Stimulated activated memory B cell treated with anti-CD40 and anti-IgM and Interleukin-4, amounts not matched to agents 10 μg/mL and 1 μg/mL and 100 μg/mL, for 72 hours (primary cell): Measurements from ENCODE around the gene TMEM178B.

Experiments
- ATAC-seq: fragments of 150-1000 bp; cut with Tn5 transposase; 2 replicates; pipeline ENCODE4 v1.10.0; 2021
- H3K27ac Mint-ChIP-seq: one replicate; pipeline ENCODE4 v1.8.0; 2022; ENCODE audit warnings: mild to moderate bottlenecking, mixed read lengths
- H3K27me3 Mint-ChIP-seq: one replicate; pipeline ENCODE4 v1.8.0; 2022; ENCODE audit warnings: mixed read lengths
- H3K36me3 Mint-ChIP-seq: one replicate; pipeline ENCODE4 v1.8.0; 2022; ENCODE audit warnings: mixed read lengths
- H3K4me1 Mint-ChIP-seq: one replicate; pipeline ENCODE4 v1.8.0; 2022; ENCODE audit warnings: mixed read lengths
- H3K4me3 Mint-ChIP-seq: one replicate; pipeline ENCODE4 v1.8.0; 2022; ENCODE audit warnings: mild to moderate bottlenecking, moderate library complexity, mixed read lengths
- H3K9me3 Mint-ChIP-seq: one replicate; pipeline ENCODE4 v1.8.0; 2022; ENCODE audit warnings: mixed read lengths

TMEM178B gene

DNA sequence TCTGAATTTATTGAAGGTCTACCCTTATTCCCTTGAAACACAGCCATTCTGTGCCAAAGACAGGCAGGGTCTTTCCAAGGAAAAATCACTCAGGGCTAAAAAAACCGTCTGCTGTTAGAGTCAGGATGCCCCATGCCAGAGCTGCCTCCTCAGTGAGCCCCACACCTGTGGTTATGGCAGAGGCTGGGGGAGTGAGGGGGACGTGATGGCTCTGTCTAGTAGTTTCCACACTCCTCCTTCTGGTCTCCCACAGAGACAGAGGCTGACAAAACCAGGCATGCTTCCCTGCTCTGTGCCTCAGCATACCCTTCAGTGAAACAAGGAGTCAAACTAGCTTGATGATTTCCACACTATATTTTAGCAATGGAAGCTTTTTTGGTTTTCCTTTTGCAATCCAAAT lies 365.3 kb downstream of the TMEM178B start:
- Mint-ChIP-seq H3K27ac (no peak overlapping the region), H3K9me3 (no peaks in the 10 kb centered on the region), H3K4me3 (no peak overlapping the region), H3K27me3 (peaks cover 23% of the 10 kb centered on the region), H3K36me3 (no peaks in the 10 kb centered on the region), H3K4me1 (no peaks in the 10 kb centered on the region)
- ATAC-seq = no peak

DNA sequence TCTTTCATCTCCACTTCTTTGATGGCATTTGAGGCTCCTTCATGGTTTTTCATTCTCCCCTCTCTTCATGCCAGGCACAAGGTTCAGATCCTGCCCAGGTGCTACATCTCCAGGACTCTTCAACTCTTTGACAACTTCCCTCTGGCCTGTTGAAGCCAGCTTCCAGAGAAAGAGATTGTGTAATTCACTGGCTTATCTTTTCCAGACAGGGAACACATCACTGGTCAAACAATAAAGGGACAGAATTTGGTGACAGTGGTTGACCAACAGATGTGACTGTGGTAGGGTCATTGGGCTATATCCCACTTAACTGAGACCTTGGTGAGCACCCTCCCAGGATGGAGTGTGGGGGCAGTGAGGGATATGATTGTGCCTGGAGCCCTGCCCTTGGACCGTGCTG lies 365.9 kb downstream of the TMEM178B start:
- ATAC-seq = no peak
- no peak overlapping the region for H3K4me3 Mint-ChIP-seq

DNA sequence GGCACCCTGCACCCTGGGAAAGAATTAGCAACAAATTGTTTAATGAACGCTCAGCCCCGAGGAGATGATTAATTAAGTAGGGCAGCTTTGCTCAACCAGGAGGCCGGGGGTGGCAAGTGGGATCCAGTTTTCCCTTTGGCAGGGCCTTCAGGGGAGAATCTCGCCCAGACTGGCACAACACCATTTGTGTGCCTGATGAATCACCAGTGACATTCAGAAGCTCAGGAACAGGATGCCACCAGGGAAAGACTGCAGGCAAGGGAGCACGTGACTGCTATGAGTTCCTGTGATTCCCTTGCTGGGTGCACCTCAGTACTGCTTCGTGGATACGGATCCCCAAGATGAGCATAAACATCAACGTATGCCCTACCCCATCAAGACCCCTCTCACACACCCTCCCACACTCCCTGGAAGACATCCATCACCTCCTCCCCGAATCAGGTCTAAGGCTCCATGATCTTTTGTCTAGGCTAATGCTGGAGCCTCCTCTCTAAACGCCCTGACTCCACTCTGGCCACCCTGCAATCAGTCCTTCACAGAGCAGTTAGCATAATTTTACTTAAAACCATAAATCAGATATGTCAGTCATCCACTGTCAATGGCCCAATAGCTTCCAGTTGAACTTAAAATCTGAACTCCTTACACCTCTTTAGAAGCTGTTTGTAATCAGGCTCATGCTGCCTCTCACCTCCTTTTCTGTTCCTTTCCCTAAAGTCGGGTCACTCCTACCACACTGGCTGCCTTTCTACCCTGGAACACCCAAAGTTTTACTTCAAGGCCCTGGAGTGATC lies 368.2 kb downstream of the TMEM178B start:
- no peaks in the 10 kb centered on the region for H3K4me1 Mint-ChIP-seq
- no peaks in the 10 kb centered on the region for H3K9me3 Mint-ChIP-seq
- no peak overlapping the region for H3K4me3 Mint-ChIP-seq
- H3K27me3 Mint-ChIP-seq = peaks cover under 1% of the 10 kb centered on the region
- no peak for ATAC-seq
- no peak overlapping the region for H3K27ac Mint-ChIP-seq
- H3K36me3 Mint-ChIP-seq = no peaks in the 10 kb centered on the region

More for the DNA sequence above, 365.9 kb downstream of the TMEM178B start:
- Mint-ChIP-seq H3K36me3 (no peaks in the 10 kb centered on the region), H3K9me3 (no peaks in the 10 kb centered on the region), H3K27me3 (peaks cover 18% of the 10 kb centered on the region), H3K27ac (no peak overlapping the region), H3K4me1 (no peaks in the 10 kb centered on the region)

DNA sequence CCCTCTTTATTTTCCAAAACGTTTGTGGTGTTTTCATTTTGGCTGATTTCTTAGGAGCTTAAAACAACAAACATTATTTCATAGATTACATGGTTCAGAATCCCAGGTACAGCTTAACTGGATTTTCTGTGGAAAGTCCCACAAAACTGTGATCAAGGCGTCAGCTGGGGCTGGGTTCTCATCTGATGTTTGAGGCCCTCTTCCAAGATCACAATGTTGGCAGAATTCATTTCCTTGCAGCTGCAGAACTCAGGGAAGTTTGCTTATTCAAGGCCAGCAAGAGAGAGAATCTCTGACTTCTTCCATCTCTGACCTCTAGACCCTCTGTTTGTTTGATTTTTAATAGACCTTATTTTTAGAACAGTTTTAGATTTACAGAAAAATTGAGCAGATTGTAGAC lies 368.9 kb downstream of the TMEM178B start:
- Mint-ChIP-seq H3K27ac (no peak overlapping the region), H3K9me3 (no peaks in the 10 kb centered on the region)

DNA sequence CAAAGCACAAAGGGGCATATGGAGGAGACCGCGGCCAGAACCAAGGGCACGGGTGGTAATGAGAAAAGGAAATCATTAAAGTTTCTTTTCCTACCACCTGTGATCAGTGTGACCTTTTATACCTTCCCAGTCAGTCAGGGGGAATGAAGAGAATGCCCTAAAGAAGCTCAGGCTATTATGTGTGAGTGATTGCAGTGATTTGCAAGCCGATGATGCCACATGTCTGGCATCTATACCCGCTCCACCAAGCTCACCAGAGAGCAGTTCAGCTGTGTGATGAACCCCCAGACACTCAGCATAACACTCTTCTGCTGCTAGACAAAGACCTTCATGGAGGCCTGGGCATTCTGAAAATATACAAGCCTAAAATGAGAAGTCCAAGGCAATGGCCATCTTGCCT lies 371.1 kb downstream of the TMEM178B start:
- Mint-ChIP-seq H3K36me3 (no peaks in the 10 kb centered on the region), H3K9me3 (no peaks in the 10 kb centered on the region), H3K27me3 (peaks cover 9% of the 10 kb centered on the region), H3K27ac (no peak overlapping the region), H3K4me1 (no peaks in the 10 kb centered on the region), H3K4me3 (no peak overlapping the region)
- ATAC-seq = no peak

More for the DNA sequence above, 368.9 kb downstream of the TMEM178B start:
- H3K4me1 Mint-ChIP-seq = no peaks in the 10 kb centered on the region
- no peak for ATAC-seq
- no peaks in the 10 kb centered on the region for H3K36me3 Mint-ChIP-seq
- H3K4me3 Mint-ChIP-seq = no peak overlapping the region
- H3K27me3 Mint-ChIP-seq = no peaks in the 10 kb centered on the region

DNA sequence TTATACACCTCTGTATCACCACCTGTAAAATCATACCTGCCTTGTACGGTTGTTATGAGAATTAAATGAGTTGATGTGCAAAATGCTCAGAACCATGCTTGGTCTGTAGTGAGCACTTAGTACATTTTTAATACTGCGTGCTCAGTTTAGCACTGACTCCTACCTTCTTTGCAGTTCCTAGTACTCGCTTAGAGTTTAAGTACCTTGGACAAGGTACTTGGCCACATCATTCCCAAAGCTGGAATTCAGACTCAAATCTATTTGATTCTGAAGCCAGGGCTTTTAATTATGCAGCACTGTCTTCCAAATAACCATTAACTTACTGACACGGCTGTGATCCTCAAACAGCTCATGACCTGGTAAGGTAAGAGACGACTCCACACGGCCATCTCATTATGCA lies 377.4 kb downstream of the TMEM178B start:
- Mint-ChIP-seq H3K36me3 (no peaks in the 10 kb centered on the region), H3K9me3 (no peaks in the 10 kb centered on the region), H3K27ac (no peak overlapping the region), H3K4me1 (no peaks in the 10 kb centered on the region), H3K27me3 (peaks cover 21% of the 10 kb centered on the region), H3K4me3 (no peak overlapping the region)
- no peak for ATAC-seq

DNA sequence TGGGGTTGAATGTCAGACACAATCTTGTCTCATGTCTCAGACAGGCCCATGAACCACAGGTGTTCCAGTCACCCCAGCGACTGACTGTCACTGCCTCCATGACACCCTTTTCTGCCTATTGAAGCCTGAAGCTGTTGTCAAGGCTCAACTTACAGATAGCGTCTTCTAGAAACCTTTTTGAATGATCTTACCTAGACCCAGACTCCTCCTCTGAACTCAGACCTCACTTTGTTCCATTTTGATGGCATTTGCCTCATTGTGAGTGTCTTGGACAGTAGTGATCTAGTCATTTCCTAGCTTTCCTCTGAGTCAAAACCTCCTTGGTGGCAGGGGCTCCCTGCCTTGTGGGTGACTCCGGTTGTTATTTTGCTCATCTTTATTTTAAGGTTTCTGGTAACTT lies 379.0 kb downstream of the TMEM178B start:
- Mint-ChIP-seq H3K4me1 (no peaks in the 10 kb centered on the region), H3K27ac (no peak overlapping the region), H3K4me3 (no peak overlapping the region), H3K9me3 (no peaks in the 10 kb centered on the region), H3K27me3 (peaks cover 21% of the 10 kb centered on the region), H3K36me3 (no peaks in the 10 kb centered on the region)
- ATAC-seq = no peak

DNA sequence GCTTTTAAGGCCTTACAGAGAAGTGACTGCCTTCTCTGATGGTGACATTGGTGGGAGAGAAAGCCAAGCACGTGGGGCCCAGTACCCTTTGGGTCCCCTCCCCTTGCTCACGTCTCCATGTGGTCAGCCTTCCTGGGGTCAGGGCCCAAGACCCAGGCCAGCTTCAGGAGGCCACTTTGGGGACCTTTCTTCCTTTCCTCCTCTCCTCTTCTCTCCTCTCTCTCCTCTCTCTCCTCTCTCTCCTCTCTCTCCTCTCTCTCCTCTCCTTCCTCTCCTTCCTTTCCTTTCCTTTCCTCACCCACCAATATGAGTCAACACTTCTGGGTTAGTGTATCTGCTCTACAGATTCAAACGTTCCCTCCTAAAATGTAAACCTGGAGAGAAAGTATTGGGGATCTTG lies 380.5 kb downstream of the TMEM178B start:
- Mint-ChIP-seq H3K4me3 (no peak overlapping the region), H3K27ac (no peak overlapping the region), H3K4me1 (no peaks in the 10 kb centered on the region), H3K36me3 (no peaks in the 10 kb centered on the region), H3K27me3 (peaks cover 12% of the 10 kb centered on the region), H3K9me3 (no peaks in the 10 kb centered on the region)
- no peak for ATAC-seq

DNA sequence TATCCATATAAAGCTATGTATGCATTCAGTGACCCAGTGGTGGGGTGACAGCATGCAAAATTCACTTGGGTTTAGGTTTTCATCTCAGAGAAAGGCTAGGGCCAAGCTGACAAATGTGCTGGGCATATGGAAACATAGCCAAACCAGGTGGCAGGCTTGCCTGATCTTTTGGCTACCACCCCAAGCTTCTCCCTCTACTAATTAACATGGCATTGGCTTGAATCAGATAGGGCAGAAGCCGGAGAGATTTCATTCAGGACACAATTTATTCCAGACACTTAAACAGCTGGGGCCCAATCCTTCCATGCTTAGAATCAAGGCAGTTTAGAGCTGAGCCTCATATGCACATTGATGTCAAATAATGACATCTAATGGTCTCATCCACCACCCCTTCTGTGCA lies 381.9 kb downstream of the TMEM178B start:
- no peak overlapping the region for H3K4me3 Mint-ChIP-seq
- ATAC-seq = no peak
- H3K4me1 Mint-ChIP-seq = no peaks in the 10 kb centered on the region
- H3K36me3 Mint-ChIP-seq = no peaks in the 10 kb centered on the region
- H3K27ac Mint-ChIP-seq = no peak overlapping the region
- peaks cover 12% of the 10 kb centered on the region for H3K27me3 Mint-ChIP-seq
- no peaks in the 10 kb centered on the region for H3K9me3 Mint-ChIP-seq

DNA sequence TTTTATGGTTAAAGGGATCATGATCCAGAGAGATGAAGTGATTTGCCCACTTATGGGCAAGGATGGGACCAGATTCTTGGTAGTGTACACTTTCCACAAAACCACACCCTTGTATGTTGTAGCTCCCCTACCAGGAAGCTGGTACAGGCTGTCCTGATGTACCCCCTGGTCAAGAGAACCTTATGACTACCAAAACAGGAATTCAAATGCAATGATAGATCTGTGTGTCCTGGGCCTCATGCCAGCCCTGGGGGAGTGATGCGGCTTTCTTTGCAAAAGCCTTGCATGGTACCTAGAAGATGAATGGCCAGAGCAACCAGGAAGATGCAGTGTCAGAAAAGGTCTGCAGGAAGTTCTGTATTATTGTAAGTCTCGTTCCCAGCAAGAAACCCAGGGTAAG lies 382.4 kb downstream of the TMEM178B start:
- Mint-ChIP-seq H3K4me3 (no peak overlapping the region), H3K9me3 (no peaks in the 10 kb centered on the region), H3K4me1 (no peaks in the 10 kb centered on the region), H3K27ac (no peak overlapping the region), H3K27me3 (peaks cover 12% of the 10 kb centered on the region), H3K36me3 (no peaks in the 10 kb centered on the region)
- ATAC-seq = no peak

DNA sequence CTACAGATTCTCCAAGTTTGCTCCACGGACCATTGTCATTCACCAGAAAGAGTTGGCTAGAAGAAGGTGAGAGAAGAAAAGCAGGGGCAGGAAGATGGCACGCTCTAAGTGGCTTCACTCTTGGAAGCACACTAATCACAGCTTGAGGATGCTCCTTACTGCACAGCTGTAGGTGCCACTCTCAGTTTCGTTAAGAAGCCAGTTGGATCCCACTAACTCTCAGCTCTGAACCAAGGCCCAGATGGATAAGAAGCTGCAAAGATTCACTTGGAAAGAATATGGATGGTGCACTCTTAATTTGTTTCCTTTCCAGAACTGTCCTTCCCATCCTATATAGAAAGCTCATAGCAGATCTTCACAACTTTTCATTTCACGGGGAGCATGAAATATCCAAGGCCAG lies 382.8 kb downstream of the TMEM178B start:
- no peak for ATAC-seq
- no peak overlapping the region for H3K27ac Mint-ChIP-seq
- no peaks in the 10 kb centered on the region for H3K9me3 Mint-ChIP-seq
- H3K4me3 Mint-ChIP-seq = no peak overlapping the region
- H3K4me1 Mint-ChIP-seq = no peaks in the 10 kb centered on the region
- peaks cover 12% of the 10 kb centered on the region for H3K27me3 Mint-ChIP-seq
- H3K36me3 Mint-ChIP-seq = no peaks in the 10 kb centered on the region

DNA sequence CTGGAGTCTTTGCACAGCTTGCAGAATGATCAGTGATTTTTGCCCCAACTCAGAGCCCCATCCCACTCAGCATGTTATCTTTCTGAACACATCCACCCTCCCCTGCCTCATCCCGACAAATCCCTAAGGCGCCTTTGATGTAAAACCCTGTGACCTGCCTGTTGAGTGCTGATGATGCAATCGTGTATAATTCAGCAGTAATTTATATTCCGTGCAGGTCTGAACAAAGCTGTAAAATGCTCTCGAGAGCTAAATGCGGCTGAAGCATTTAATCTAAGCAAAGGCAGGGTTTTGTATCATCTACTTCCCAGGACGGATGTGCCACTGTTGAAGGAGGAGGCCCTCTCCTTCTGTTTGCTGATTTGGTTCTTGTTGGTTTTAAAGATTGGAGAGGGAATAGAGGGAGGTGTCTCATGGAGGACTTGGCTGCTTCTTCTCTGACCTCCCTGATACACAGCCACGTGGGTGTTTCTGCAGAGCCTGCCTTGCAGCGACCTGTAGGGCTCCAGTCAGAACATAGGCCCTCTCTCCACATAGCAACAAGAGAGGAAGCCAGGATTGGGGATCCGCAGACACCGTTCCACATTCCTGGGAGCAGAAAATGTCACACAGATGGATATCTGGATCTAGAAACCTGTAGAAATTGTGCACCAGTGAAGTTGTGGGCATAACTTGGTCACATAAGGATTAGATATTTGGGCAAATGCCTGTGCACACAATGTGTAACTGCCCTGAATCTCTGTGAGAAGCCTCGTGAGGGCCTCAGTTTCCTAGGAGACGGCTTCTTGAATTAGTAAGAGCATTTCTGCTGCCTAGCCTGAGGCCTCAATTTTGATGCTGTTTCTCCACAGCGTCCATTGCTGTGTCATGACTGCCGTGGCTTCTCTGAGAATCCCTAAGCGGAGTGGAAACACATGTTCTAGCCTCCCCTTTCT lies 387.2 kb downstream of the TMEM178B start:
- Mint-ChIP-seq H3K27me3 (peaks cover 13% of the 10 kb centered on the region), H3K27ac (no peak overlapping the region), H3K4me3 (no peak overlapping the region), H3K4me1 (no peaks in the 10 kb centered on the region), H3K9me3 (no peaks in the 10 kb centered on the region), H3K36me3 (no peaks in the 10 kb centered on the region)
- ATAC-seq = no peak

DNA sequence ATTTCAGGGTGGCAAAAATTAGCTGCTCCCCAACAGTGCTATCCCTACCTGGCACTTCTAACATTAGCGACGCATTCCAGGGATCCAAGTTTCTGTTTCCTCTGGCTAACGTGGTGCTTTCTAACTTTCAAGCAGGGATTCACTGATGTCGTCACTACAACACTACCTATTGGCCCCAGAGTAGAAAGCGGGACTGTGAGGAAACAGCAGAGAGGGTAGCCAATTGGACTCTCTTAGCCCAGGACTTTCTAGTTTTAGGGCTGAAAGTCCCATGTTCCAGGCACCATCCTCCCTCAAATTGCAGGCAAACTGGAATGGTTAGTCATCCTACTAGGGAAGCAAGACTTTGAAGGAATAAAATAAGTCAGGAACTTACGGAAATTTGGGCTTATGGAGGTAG lies 388.1 kb downstream of the TMEM178B start:
- no peak for ATAC-seq
- Mint-ChIP-seq H3K4me3 (no peak overlapping the region), H3K36me3 (no peaks in the 10 kb centered on the region), H3K27me3 (peaks cover 13% of the 10 kb centered on the region), H3K27ac (no peak overlapping the region), H3K9me3 (no peaks in the 10 kb centered on the region), H3K4me1 (no peaks in the 10 kb centered on the region)

DNA sequence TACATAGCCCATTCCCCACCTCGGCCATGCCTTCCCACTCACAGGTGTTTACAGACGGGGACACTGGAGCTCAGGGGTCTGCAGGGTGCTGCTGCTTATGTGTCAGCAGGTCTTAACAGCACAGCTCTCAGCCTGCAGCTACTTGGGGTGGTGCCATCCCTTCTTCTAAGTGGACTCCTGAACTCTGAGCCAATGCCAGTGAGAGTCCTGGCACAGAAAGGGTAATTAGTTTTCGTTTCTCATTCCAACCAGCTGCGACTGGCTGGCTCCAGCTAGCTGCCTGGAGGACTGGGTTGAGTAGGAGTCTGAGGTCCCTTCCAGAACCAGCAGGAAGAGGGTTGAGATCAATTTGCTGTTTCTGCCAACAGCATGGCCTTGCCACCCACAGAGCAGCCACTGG lies 389.1 kb downstream of the TMEM178B start:
- Mint-ChIP-seq H3K4me3 (no peak overlapping the region), H3K36me3 (no peaks in the 10 kb centered on the region), H3K9me3 (no peaks in the 10 kb centered on the region), H3K4me1 (no peaks in the 10 kb centered on the region), H3K27ac (no peak overlapping the region), H3K27me3 (peaks cover 20% of the 10 kb centered on the region)
- no peak for ATAC-seq

DNA sequence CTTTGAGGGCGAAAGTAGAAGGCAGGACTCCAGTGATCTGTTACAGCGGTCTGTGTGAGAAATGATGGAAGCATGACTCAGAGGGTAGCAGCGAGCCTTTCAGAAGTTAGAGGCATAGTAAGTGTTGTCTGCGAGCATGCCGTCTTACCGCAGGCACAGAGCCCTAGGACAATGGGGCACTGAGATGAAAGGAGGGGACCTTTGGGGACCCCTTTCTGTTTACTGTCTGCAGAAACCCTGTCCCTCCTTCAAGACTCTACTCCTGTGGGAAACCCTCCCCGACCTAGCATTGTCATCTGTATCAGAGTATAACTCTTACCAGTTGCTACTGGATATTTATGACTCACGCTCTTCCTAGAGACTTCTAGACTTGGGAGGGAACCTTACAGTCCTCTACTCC lies 390.1 kb downstream of the TMEM178B start:
- ATAC-seq = no peak
- H3K4me3 Mint-ChIP-seq = no peak overlapping the region
- H3K27me3 Mint-ChIP-seq = peaks cover 20% of the 10 kb centered on the region
- H3K27ac Mint-ChIP-seq = no peak overlapping the region
- no peaks in the 10 kb centered on the region for H3K4me1 Mint-ChIP-seq
- H3K9me3 Mint-ChIP-seq = no peaks in the 10 kb centered on the region
- H3K36me3 Mint-ChIP-seq = no peaks in the 10 kb centered on the region

DNA sequence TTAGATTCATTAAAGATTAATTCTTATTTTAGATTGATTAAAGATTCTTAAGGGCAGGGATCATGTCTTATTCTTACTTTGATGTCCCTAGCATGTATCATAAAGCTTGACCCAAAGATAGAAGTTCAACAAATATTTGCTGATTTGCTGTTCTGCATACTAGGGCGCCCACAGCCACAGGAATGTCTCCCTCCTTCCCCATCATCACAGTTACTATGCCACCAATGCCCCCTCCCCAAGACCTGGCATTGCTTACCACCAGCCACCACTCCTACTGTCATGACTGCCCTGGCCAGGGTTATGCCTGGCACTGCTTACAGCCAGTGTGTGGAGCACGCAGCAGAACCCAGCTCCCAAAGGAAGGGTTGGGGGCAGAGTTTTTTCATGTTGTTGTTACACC lies 390.7 kb downstream of the TMEM178B start:
- Mint-ChIP-seq H3K27ac (no peak overlapping the region), H3K4me3 (no peak overlapping the region), H3K4me1 (no peaks in the 10 kb centered on the region), H3K27me3 (peaks cover 20% of the 10 kb centered on the region), H3K9me3 (no peaks in the 10 kb centered on the region), H3K36me3 (no peaks in the 10 kb centered on the region)
- no peak for ATAC-seq
